Measurements from ENCODE around the gene ZNF451. TPM values are rescaled to one million over a fixed set of nuclear protein-coding genes. Genes with fewer than 3 reads are reported as not detected.
"Not testable (repeated sequence)": the region's sequence is repeated elsewhere in the genome, so short reads cannot be mapped to it uniquely, and the experiment has no call there.

ZNF451 gene, protein sequence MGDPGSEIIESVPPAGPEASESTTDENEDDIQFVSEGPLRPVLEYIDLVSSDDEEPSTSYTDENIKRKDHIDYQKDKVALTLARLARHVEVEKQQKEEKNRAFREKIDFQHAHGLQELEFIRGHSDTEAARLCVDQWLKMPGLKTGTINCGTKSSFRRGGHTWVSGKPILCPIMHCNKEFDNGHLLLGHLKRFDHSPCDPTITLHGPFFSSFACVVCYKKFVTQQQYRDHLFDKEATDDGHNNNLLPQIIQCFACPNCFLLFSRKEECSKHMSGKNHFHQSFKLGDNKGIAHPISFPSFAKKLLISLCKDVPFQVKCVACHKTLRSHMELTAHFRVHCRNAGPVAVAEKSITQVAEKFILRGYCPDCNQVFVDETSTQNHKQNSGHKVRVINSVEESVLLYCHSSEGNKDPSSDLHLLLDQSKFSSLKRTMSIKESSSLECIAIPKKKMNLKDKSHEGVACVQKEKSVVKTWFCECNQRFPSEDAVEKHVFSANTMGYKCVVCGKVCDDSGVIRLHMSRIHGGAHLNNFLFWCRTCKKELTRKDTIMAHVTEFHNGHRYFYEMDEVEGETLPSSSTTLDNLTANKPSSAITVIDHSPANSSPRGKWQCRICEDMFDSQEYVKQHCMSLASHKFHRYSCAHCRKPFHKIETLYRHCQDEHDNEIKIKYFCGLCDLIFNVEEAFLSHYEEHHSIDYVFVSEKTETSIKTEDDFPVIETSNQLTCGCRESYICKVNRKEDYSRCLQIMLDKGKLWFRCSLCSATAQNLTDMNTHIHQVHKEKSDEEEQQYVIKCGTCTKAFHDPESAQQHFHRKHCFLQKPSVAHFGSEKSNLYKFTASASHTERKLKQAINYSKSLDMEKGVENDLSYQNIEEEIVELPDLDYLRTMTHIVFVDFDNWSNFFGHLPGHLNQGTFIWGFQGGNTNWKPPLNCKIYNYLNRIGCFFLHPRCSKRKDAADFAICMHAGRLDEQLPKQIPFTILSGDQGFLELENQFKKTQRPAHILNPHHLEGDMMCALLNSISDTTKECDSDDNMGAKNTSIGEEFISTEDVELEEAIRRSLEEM
- total RNA-seq = 41.5 TPM

DNA sequence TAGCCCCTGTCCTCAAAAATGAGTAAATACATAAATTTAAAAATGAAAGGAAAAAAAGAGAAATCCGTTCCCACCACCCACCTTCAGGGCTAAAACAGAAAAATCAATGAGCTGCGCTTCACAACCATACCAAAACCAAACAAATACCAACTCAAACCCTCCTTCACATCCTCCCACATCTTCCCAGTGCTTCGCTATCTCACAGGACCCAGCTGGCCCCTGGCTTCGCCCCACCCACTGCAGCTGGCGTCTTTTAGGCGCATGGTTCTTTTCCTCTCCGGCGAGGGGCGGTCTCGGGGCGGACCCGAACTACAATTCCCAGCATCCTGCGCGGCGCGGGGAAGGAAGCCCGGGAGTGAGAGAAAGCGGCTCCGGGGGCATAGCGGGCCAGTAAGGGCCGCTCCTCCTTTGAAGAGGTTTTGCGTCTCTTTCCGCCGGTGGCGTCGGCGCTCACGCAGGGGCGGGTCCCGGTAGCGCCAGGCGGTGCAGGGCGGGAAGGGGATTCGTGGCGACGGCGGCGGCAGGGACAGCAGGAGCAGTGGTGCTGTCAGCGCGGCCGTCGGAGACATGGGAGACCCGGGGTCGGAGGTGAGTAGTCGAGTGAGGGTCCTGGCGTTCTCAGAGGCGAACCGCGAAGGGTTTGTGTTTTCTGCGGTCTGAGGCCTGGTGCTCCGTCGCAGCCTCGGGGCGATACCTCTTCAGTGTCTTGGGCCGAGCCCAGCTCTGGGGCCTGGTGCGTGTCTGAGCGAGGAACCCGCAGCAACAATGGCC is at the start of gene ZNF451:
Gene ZNF451, plus strand, starts transcription at position 502 of the 771 bp plus-strand sequence. Its CDS starts 66 bp downstream, at position 568.
- peak; percentile 98 for DNase-seq (ENCODE audit: low spot score)

DNA sequence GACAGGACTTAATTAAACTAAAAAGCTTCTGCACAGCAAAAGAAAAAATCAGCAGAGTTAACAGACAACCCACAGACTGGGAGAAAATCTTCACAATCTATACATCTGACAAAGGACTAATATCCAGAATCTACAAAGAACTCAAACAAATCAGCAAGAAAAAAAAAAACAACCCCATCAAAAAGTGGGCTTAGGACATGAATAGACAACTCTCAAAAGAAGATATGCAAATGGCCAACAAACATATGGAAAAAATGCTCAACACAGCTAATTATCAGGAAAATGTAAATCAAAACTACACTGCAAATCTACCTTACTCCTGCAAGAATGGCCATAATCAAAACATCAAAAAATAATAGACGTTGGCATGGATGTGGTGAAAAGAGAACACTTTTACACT is 45.9 kb upstream of the ZNF451 start:
- DNase-seq (ENCODE audit: low spot score) = not testable (repeated sequence)

DNA sequence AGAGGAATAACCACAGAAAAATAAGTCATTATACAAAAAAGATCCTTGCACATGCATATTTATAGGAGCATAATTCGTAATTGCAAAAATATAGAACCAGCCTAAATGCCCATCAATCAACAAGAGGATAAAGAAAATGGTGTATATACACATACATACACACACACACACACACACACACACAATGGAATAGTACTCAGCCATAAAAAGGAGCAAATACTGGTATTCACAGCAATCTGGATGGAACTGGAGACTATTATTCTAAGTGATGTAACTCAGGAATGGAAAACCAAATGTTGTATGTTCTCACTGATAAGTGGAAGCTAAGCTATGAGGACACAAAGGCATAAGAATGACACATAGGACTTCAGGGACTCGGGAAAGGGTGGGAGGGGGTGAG is 45.4 kb upstream of the ZNF451 start:
- no peak for DNase-seq (ENCODE audit: low spot score)

DNA sequence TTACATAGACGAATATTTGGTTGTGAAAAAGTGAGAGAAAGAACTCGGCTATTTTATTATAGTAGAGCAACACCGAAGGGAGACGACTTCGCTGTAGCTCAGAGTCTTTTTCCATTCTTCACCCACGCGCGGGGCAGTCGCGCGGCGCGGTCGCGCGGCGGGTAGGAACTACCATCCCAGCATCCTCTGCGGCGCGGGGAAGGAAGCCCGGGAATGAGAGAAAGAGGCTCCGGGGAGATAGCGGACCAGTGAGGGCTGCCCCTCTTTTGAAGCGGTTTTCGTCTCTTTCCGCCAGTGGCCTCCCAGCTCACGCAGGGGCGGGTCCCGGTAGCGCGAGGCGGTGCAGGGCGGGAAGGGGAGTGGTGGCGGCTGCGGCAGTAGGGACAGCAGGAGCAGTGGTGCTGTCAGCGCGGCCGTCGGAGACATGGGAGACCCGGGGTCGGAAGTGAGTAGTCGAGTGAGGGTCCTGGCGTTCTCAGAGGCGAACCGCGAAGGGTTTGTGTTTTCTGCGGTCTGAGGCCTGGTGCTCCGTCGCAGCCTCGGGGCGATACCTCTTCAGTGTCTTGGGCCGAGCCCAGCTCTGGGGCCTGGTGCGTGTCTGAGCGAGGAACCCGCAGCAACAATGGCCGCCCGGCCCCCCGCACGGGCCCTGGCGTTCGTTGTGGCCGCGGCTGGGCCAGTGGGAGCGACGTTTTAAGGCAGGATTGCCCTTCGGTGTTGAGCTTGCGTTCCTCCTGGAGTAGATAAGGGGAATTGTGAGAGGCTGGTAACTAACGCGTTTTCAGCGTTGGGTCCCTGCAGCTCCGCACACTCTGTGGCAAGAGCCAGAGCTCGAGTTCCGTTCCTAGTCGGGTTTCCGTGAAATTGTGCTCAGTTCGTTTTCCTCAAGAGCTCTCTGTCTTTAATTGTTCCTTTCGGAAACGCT is 43.4 kb upstream of the ZNF451 start, which contains the start of gene KIAA1586:
Gene KIAA1586, plus strand, starts transcription at position 362 of the 925 bp plus-strand sequence. Its CDS starts 63 bp downstream, at position 425.
- peak; percentile 86 for DNase-seq (ENCODE audit: low spot score)

DNA sequence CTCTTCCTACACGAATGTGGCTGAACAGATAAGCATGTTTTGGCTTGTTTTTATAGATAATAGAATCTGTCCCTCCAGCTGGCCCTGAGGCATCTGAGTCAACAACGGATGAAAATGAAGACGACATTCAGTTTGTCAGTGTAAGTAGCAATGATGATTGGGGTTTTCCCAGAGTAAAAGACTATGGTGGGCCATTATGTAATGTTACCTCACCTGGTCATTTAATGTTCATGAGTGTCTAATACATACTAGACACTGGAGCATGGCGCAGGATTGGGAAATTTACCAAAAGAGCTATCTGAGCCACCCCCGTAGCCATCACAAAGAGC is 42.8 kb upstream of the ZNF451 start:
- not testable (repeated sequence) for DNase-seq (ENCODE audit: low spot score)

DNA sequence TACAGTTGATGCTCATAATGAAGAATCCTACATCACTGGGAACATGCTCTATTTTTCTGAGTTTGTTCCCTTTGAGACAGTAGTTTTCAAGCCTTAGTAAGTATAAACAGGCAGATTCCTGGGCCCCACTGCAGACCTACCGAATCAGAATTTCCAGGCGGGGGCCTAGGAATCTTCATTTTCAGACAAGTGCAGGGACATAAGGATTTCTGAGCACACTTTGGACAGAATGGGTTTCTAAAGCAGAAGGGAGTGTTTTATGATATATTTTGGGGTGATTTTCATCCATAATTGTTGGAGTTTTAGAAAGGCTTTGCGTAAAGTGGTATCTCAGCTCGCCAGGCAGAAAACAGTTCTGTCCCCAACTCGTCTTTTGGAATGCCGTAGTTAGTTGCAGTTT is 42.1 kb upstream of the ZNF451 start:
- not testable (repeated sequence) for DNase-seq (ENCODE audit: low spot score)

DNA sequence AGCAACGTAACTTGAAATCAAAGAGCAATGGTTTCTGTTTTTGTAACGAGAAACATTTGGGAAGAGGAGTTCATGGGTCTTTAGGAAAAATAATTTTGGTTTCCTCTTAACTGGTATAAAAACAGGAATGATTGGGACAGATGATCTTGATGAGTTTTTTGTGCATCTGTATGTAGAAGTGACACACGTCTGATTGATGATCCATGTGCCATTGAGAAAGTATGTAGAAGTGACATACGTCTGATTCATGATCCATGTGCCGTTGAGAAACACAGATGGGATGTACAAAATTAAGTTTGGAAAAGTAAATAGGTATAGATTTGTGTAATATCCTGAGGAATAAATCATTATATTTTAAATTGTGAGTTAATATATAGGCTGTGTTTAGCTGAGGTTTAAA is 41.4 kb upstream of the ZNF451 start:
- no peak for DNase-seq (ENCODE audit: low spot score)

DNA sequence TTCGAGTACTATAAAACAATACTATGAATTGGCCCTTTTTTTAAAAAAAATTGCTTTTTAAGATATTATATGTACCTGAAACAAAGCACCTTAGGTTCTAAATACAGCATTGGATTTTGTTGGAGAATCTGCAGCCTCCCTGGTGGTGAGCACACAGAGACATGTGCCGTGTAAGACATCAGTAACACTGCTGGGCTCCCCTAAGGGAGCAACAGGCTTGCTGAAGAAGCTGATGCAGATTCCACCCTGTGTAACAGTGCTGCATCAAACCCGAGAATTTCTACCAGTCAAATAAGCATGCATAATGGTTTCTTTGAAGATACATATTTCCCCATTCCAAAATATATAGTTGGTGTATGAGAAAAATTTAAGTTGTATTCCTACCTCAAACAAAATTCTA is 26.1 kb upstream of the ZNF451 start:
- DNase-seq (ENCODE audit: low spot score) = no peak

DNA sequence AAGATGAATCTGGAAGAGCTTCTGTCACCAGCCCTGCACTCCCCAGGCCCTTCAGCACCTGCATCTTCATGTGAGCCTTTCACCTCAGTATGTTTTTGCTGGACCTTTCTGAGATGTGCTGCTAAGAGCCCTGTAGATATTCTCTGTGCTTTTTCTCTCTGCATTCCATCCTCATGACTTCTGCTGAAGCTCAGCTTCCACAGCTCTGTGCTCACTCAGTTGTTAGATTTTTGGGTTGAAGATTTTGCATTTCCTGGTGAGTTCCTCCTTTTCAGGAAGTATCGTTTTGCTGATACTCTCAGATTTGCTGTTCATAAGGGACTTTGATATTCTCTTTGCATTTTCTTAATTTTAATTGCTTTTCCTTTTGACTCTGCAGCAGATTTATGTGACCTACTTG is 25.2 kb upstream of the ZNF451 start:
- no peak for DNase-seq (ENCODE audit: low spot score)

DNA sequence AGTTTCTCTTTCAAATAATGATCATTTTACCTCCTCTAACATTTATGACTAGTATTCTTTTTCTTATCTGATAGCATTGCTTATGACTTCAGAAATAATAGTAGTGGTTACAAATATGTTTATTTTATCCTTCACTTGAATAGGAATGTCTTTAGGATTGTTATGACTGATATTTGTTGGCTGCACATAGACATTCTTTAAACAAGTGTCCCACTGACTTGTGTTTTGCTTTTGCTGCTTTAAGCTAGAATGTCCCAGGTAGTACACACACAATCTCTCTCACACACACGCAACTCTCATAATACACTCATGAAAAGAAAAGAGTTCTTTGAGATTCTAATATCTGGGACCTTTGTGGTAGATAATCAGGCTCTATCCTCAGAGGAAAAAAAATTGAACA is 21.9 kb upstream of the ZNF451 start:
- no peak for DNase-seq (ENCODE audit: low spot score)

DNA sequence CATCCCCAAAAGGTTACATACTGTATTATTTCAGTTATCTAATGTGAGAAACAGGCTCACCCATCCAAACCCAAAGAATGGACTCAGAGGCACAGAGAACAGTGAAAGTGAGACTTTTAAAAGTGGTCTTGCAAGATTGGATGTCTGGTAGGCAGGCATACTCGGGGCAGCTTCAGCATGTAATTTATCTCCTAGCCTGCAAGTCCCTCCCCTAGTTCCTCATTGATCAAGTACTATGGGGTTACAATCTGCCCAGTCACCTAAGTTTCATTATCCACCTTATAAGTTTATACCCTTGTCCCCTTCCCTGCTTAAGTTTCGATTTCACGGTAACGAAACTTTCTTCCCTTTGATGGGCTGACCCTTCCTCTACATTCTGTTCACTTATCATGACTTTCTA is 20.8 kb upstream of the ZNF451 start:
- no peak for DNase-seq (ENCODE audit: low spot score)

DNA sequence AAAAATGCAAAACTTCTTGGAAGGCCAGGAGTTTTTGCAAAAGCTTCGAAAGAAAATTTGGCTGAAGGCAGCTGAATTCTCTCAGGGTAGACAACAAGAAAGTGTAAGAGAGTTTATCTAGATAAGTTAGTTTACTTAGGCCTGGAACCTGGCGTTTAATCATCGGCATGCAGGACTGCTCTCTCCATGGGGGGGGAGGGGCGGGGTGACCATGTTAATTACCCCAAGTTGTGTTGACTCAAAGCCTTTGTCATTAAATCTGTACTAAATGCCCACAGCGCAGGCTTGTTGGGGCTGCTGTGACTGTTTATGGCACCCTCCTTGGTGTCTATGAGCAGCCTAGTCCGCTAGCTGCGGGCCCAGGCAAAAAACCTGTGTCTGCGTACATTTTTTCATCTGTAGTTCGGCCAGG is 20.1 kb upstream of the ZNF451 start:
- DNase-seq (ENCODE audit: low spot score) = no peak

DNA sequence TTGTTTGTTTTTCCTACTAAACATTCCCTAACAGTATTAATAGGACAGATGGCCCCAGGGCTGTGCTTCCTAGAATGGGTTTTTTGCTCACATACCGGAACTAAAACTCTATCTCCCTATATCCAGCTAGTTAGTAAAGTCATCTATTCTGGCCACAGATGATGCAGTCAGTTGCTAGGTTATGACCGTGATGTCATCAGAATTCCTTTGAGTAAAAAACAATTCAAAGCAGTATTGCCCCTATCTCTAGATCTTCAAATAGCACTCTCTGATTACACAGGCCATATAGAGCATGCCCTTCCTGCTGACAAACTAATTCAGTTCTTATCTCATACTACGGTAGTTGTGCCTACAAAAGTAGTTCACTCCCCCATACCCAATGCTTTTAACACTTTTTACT is 17.9 kb upstream of the ZNF451 start:
- no peak for DNase-seq (ENCODE audit: low spot score)

DNA sequence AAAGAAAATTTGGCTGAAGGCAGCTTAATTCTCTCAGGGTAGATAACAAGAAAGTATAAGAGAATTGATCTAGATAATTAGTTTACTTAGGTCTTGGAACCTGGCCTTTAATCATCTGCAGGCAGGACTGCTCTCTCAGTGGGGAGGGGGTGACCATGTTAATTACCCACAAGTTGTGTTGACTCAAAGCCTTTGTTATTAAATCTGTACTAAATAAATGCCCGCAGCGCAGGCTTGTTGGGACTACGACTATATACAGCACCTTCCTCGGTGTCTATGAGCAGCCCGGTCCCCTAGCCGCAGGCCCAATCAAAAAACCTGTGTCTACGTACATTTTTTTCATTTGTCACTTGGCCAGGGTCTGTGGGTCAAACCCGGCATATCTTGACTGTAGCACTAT is 15.6 kb upstream of the ZNF451 start:
- no peak for DNase-seq (ENCODE audit: low spot score)

DNA sequence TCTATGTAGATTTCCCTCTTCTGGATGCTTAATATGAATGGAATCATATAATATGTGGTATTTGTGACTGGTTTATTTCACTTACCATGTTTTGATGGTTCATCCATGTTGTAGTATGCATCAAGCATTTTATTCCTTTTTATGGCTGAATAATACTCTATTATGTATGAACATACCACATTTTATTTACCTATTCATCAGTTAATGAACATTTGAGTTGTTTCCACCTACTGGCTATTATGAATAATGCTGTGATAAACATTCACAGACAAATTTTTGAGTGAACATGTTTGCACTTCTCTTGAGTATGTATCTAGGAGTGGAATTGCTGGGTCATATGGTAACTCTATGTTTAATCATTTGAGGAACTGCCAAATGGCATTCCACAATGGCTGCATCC is 14.9 kb upstream of the ZNF451 start:
- DNase-seq (ENCODE audit: low spot score) = no peak

DNA sequence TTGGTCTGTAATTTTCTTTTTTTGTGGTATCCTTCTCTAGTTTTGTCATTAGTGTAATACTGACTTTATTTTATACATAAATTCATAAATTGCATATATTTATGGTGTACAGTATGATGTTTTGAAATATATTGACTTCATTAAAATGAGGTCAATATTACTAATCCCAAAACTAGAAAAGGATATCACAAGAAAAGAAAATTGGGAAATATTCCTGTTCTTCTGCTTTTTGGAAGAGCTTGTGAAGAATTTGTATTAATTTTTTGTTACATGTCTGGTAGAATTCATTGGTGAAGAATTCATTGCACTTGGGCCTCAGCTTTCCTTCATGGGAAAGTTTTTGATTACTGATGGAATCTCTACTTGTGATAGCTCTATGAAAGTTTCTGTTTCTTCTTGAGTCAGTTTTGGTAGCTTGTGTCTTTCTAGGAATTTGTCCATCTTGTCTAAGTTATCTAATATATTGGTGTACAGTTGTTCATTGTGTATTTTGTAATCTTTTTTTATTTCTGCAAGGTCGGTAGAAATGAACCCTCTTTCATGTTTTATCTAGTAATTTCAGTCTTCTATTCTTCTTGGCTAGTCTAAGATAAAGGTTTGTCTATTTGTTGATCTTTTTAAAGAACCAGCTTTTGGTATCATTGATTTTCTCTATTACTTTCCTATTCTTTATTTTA is 11.3 kb upstream of the ZNF451 start:
- DNase-seq (ENCODE audit: low spot score) = no peak

DNA sequence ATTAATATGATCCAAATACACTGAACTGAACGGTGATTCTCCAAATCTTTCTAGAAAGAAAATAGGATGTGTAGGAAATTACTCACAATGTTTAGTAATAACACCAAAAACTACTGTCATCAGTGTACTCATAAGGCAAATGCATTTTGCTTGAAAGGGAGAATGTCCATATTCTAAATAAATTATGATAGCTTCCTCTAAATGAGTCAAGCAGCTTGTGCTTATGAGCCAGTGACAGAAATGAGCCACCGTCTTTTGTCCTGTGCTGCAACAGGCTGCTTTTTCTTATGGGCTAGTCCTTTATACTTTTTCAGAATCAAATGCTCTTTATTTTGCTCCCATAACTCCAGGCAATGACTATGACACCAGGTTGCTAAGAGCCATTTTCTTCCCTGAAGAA is 4.5 kb upstream of the ZNF451 start:
- no peak for DNase-seq (ENCODE audit: low spot score)

DNA sequence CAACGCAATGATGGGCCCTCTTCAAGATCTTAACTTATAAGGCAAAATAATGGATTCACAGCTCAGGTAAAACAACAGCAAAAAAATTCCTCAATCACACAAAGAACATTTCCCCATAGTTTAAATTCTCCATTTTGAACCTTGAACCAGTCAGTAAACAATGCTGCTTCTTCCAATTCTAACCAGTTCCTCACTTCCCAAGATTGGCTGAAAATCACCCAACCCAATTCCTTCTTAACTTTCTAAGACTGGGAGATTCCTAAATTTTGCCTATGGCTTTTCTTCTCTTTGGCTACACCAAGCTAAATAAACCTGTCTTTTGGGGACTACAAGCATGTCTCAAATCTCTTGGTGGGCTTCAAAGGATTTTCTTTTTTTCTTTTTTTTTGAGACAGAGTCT is 3.1 kb upstream of the ZNF451 start:
- DNase-seq (ENCODE audit: low spot score) = no peak

DNA sequence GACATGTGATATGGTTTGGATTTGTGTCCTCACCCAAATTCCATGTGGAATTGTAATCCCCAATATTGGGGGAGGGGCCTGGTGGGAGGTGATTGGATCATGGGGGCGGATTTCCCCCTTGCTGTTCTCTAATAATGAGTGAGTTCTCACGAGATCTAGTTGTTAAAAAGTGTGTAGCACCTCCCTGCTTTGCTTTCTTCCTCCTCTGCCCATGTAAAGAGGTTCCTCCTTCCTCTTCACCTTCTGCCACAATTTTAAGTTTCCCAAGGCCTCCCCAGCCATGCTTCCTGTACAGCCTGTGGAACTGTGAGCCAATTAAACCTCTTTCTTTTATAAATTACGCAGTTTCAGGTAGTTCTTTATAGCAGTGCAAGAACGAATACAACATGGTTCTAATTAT is 2.1 kb upstream of the ZNF451 start:
- no peak for DNase-seq (ENCODE audit: low spot score)

DNA sequence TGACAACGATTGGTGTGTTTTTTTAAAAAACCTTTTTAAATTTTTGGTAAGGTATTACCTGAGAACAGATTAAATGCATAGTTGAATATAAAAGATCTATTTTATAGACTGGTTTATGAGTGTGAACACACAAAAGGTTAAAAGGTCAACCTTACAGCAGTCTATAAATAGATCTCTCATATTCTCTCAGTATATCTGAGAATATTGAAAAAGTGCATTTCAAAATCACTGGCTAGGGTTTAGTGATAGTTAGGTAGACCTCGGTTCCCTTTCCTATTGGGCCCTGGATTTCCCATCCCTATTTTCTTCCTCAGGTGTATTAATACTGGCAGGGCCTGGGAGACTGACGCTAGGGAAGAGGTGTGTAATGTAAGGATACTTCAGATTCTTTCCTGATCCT is 723 bp upstream of the ZNF451 start:
- no peak for DNase-seq (ENCODE audit: low spot score)
